ENCODE measurements around the gene FLT4. TPM values are rescaled to one million over a fixed set of nuclear protein-coding genes. Genes with fewer than 3 reads are reported as not detected.

Gene FLT4
- polyA plus RNA-seq, 3 donors: not detected

DNA sequence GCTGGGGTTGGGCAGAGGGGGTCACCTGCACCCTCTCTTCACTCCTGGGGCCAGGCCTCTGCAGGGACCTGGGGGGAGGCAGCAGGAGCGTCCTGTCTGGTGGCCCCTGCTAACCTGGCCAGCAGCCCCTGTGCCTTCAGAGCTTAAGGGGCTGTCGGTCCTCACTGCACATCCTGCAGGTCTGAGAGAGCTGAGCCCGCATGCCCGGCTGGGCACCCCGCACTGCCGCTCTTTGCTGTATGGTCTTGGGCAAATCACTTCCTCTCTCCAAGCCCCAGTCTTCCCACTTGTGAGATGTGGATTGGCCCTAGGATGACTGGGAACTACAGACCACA is 7.9 kb downstream of the FLT4 start:
- no peak overlapping the region for H2AFZ ChIP-seq (ENCODE audit: insufficient read depth, low read depth, low read length, poor library complexity, severe bottlenecking)
- Mint-ChIP-seq H3K9me3 (peaks cover 0 to under 1% (median 0%) of the 10 kb centered on the region in 7 donors), H3K27ac (no peak overlapping the region), H3K4me1 (no peaks in the 10 kb centered on the region), H3K4me3 (no peak overlapping the region), H3K36me3 (no peaks in the 10 kb centered on the region), H3K27me3 (ENCODE audit: low read depth in 3 of 3) (peaks cover 15 to 17% (median 17%) of the 10 kb centered on the region in 3 donors)
- no peak for DNase-seq
- no peaks in the 10 kb centered on the region for H3K9me3 ChIP-seq (replicated peaks in 1 of 2; ENCODE audit: control insufficient read depth in 1 of 2, insufficient read depth in 1 of 2, low read length in 2 of 2)
- H3K36me3 ChIP-seq (replicated peaks in 1 of 2; ENCODE audit: control insufficient read depth in 1 of 2, insufficient read depth in 2 of 2, low read length in 2 of 2): no peaks in the 10 kb centered on the region
- TF ChIP-seq CTCF (IDR thresholded peaks at IDR 0.05): no peak
- H3K4me2 ChIP-seq (replicated peaks; ENCODE audit: extremely low read depth, low read length, poor library complexity, severe bottlenecking): no peak overlapping the region
- 95% methylated on average over 3 of the region's 6 CpGs for WGBS (ENCODE audit: insufficient coverage)
- intact Hi-C loops (cut with micrococcal nuclease): no loop called here
- H3K4me1 ChIP-seq (ENCODE audit: control insufficient read depth in 1 of 2, insufficient read depth in 2 of 2, low read length in 2 of 2): no peaks in the 10 kb centered on the region
- no peaks in the 10 kb centered on the region for H3K79me2 ChIP-seq (ENCODE audit: insufficient read depth, low read length)
- no peak overlapping the region for H3K27ac ChIP-seq (ENCODE audit: low read depth in 1 of 2, low read length in 2 of 2)
- no peaks in the 10 kb centered on the region for H4K20me1 ChIP-seq (ENCODE audit: insufficient read depth, low read length)
- peaks cover 0 to 5% of the 10 kb centered on the region in 2 donors for H3K27me3 ChIP-seq (ENCODE audit: control insufficient read depth in 2 of 2, insufficient read depth in 2 of 2, low read length in 2 of 2)
- no peak overlapping the region for H3K9ac ChIP-seq (ENCODE audit: insufficient read depth, low read length, poor library complexity, severe bottlenecking)
- H3K4me3 ChIP-seq (replicated peaks in 1 of 3; ENCODE audit: low read depth in 2 of 3, low read length in 3 of 3): no peak overlapping the region

- no peak for TF ChIP-seq CTCF (IDR thresholded peaks at IDR 0.05)
- no peaks in the 10 kb centered on the region for H4K20me1 ChIP-seq (ENCODE audit: insufficient read depth, low read length)
- DNase-seq: no peak
- H3K36me3 Mint-ChIP-seq: no peaks in the 10 kb centered on the region
- H3K27me3 Mint-ChIP-seq (ENCODE audit: low read depth in 3 of 3): peaks cover 14 to 16% (median 16%) of the 10 kb centered on the region in 3 donors
- H3K27ac Mint-ChIP-seq: no peak overlapping the region
- no peaks in the 10 kb centered on the region for H3K79me2 ChIP-seq (ENCODE audit: insufficient read depth, low read length)
- no peak overlapping the region for H3K27ac ChIP-seq (ENCODE audit: low read depth in 1 of 2, low read length in 2 of 2)
- no peaks in the 10 kb centered on the region for H3K9me3 ChIP-seq (replicated peaks in 1 of 2; ENCODE audit: control insufficient read depth in 1 of 2, insufficient read depth in 1 of 2, low read length in 2 of 2)
- 95% methylated on average over 17 of the region's 19 CpGs for WGBS (ENCODE audit: insufficient coverage)
- H3K4me1 Mint-ChIP-seq: no peaks in the 10 kb centered on the region
- H3K36me3 ChIP-seq (replicated peaks in 1 of 2; ENCODE audit: control insufficient read depth in 1 of 2, insufficient read depth in 2 of 2, low read length in 2 of 2): no peaks in the 10 kb centered on the region
- intact Hi-C loops (cut with micrococcal nuclease): no loop called here
- peaks cover 0 to 3% (median 0%) of the 10 kb centered on the region in 7 donors for H3K9me3 Mint-ChIP-seq
- H3K4me3 ChIP-seq (replicated peaks in 1 of 3; ENCODE audit: low read depth in 2 of 3, low read length in 3 of 3): no peak overlapping the region
- no peak overlapping the region for H3K4me2 ChIP-seq (replicated peaks; ENCODE audit: extremely low read depth, low read length, poor library complexity, severe bottlenecking)
- no peak overlapping the region for H2AFZ ChIP-seq (ENCODE audit: insufficient read depth, low read depth, low read length, poor library complexity, severe bottlenecking)
- no peaks in the 10 kb centered on the region for H3K4me1 ChIP-seq (ENCODE audit: control insufficient read depth in 1 of 2, insufficient read depth in 2 of 2, low read length in 2 of 2)
- H3K9ac ChIP-seq (ENCODE audit: insufficient read depth, low read length, poor library complexity, severe bottlenecking): no peak overlapping the region
- H3K4me3 Mint-ChIP-seq: no peak overlapping the region
- peaks cover 0 to 1% of the 10 kb centered on the region in 2 donors for H3K27me3 ChIP-seq (ENCODE audit: control insufficient read depth in 2 of 2, insufficient read depth in 2 of 2, low read length in 2 of 2)
Measured at GRCh38 chr5:180640861-180641565, 8.4 kb downstream of the FLT4 start.

Measured in CD14-positive monocyte (primary cell).